Thyroid gland (tissue), 4 donors: ENCODE data around the gene TTC34. TPM values are rescaled to one million over a fixed set of nuclear protein-coding genes. Genes with fewer than 3 reads are reported as not detected.

ENCODE experiments used
- DNase-seq, 2 donors: peaks; one replicate each; pipeline ENCODE4 v3.0.0-alpha.2; 2019
- H3K27ac ChIP-seq, 3 donors: fragments of 200-600 bp; sonication (generic); 1 replicate in 2 of 3; 2 replicates in 1 of 3; pipeline ENCODE4 v1.5.1; 2016 to 2019; ENCODE audit warnings: mild to moderate bottlenecking in 1 of 3, moderate library complexity in 1 of 3
- H3K27me3 ChIP-seq: fragments of 200-600 bp; sonication (generic); one replicate; pipeline ENCODE4 v1.5.1; 2019
- H3K36me3 ChIP-seq, 2 donors: fragments of 200-600 bp; sonication (generic); one replicate each; pipeline ENCODE4 v1.5.1; 2016 to 2019
- H3K4me1 ChIP-seq, 2 donors: fragments of 200-600 bp; sonication (generic); one replicate each; pipeline ENCODE4 v1.5.1; 2017 to 2019
- H3K4me3 ChIP-seq, 3 donors: fragments of 200-600 bp; sonication (generic); replicated peaks in 1 of 3; 1 replicate in 2 of 3; 2 replicates in 1 of 3; pipeline ENCODE4 v1.5.1; 2016; ENCODE audit warnings: mild to moderate bottlenecking in 1 of 3
- H3K9me3 ChIP-seq: fragments of 200-600 bp; sonication (generic); one replicate; pipeline ENCODE4 v1.5.1; 2017
- CTCF ChIP-seq, 6 experiments: fragments of 200-600 bp in 3 of 6; fragments of 450-650 bp in 3 of 6; sonication (generic) in 3 of 6; IDR thresholded peaks; one replicate each; pipeline ENCODE4 v1.5.1; 2016 to 2019; ENCODE audit warnings: antibody characterized with exemption in 6 of 6, mild to moderate bottlenecking in 2 of 6, inconsistent platforms in 1 of 6, moderate library complexity in 1 of 6
- POLR2A ChIP-seq, 2 donors: fragments of 450-650 bp; IDR thresholded peaks; one replicate each; pipeline ENCODE4 v1.6.1; 2017; ENCODE audit warnings: antibody characterized with exemption in 2 of 2, mild to moderate bottlenecking in 2 of 2, moderate library complexity in 1 of 2
- WGBS, 2 donors: methylation state at CpG; one replicate each; pipeline ENCODE4 v1.1.5; 2017; 5-methylcytosine and 5-hydroxymethylcytosine counted together
- intact Hi-C: fragments of 100-400 bp; cut with DNase I; formaldehyde crosslinking; loops from one replicate; pipeline ENCODE4 v1.15.1; 2023
- total RNA-seq, 4 donors: library from RNA; depleted of rRNA; stranded (reverse); fragments of >200 nt; gene quantifications; one replicate each; pipeline ENCODE4 v1.2.3, GENCODE V29; 2016

Gene TTC34
- total RNA-seq, 4 donors from 2014 or later, result 0.81 to 2.2 (median 1.9) TPM

- Histone ChIP-seq H3K27me3 (no peaks in the 10 kb centered on the region), H3K4me1 (no peaks in the 10 kb centered on the region), H3K36me3 (no peaks in the 10 kb centered on the region), H3K9me3 (no peaks in the 10 kb centered on the region), H3K27ac (no peak overlapping the region), H3K4me3 (no peak overlapping the region)
- intact Hi-C loops, result loop anchor here (10.0 kb wide), 1 partner anchor 596 kb away; no protein-coding TSS in a partner anchor
- DNase-seq, result no peak
- WGBS, 2 donors, result 68 to 91% methylated on average over 10 to 17 of the region's 18 CpGs
- no peak for TF ChIP-seq CTCF (IDR thresholded peaks at IDR 0.05)
- TF ChIP-seq POLR2A (IDR thresholded peaks at IDR 0.05), result no peak
These were observed 27.2 kb upstream of the TTC34 start for GRCh38 chr1:2828586-2829250.

GRCh38 chr1:2826736-2827292, 25.3 kb upstream of the TTC34 start:
- Histone ChIP-seq H3K9me3 (no peaks in the 10 kb centered on the region), H3K27me3 (no peaks in the 10 kb centered on the region), H3K4me1 (no peaks in the 10 kb centered on the region), H3K27ac (no peak overlapping the region), H3K36me3 (no peaks in the 10 kb centered on the region), H3K4me3 (no peak overlapping the region)
- TF ChIP-seq CTCF (IDR thresholded peaks at IDR 0.05), result no peak
- no peak for TF ChIP-seq POLR2A (IDR thresholded peaks at IDR 0.05)
- intact Hi-C loops, result loop anchor here (10.0 kb wide), 1 partner anchor 598 kb away; no protein-coding TSS in a partner anchor
- DNase-seq, result no peak
- WGBS, 2 donors, result 80 to 93% methylated on average over 8 to 9 of the region's 14 CpGs

DNA sequence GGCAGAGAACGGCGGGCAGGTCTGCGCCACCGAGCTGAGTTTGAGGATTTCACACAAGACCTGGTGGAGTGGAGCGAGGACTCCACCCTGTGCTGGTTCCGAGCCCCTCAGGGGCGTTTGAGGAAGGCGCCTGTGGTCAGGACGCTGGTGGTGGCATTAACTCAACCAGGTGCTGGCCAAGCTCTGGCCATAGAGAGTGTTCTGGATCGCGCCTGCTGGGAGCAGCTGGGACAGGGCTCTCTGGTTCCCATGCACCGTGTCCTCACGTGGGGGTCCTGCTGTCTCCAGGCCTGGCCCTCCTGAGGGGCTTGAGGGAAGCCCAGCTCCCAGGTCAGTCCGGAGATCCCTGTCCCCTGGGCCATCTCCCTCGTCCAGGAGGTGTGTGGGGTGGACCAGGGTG, 24.8 kb upstream of the TTC34 start:
- TF ChIP-seq CTCF (IDR thresholded peaks at IDR 0.05), result no peak
- TF ChIP-seq POLR2A (IDR thresholded peaks at IDR 0.05), result no peak
- WGBS, 2 donors, result 87 to 95% methylated on average over 9 to 11 of the region's 15 CpGs
- Histone ChIP-seq H3K27ac (no peak overlapping the region), H3K27me3 (no peaks in the 10 kb centered on the region), H3K9me3 (no peaks in the 10 kb centered on the region), H3K4me1 (no peaks in the 10 kb centered on the region), H3K36me3 (no peaks in the 10 kb centered on the region), H3K4me3 (no peak overlapping the region)
- intact Hi-C loops, result loop anchor here (10.0 kb wide), 1 partner anchor 598 kb away; no protein-coding TSS in a partner anchor
- no peak for DNase-seq

DNA sequence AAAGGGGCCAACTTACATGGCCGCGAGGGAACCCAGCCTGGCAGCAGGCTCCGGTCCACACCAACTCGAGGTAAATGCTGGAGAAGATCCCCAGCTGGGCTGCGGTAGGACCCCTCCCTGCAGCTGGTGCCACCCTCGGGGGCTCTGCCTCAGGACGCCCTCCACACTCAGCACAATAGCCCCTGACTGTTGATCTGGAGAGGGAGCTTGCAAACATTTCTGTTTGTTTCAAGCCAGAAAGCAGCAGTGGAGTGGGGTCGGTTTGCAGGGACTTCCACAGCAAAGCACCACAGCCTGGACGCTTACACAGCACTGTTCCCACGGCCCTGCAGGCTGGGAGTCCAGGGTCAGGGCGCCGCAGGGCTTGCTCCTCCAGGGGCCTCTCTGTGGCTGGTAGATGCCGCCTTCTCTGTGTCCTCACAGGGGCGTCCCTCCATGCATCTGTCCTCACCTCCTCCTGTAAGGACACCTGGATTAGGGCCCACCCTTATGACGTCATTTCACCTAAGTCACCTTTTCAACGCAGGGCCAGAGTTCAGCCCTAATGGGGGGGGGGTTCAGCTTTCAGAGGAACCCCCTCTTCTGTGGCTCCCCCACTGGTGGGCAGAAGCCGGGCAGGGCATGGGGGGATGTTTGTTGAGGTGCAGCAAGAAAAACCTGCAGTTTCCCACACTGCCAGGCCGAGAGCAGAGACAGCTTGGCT, 24.1 kb upstream of the TTC34 start:
- no peaks in the 10 kb centered on the region for H3K27me3 ChIP-seq

More for the DNA sequence above, 24.1 kb upstream of the TTC34 start:
- Histone ChIP-seq H3K4me1 (no peaks in the 10 kb centered on the region), H3K4me3 (no peak overlapping the region), H3K27ac (no peak overlapping the region), H3K36me3 (no peaks in the 10 kb centered on the region), H3K9me3 (no peaks in the 10 kb centered on the region)
- intact Hi-C loops, result loop anchor here (10.0 kb wide), 1 partner anchor 599 kb away; no protein-coding TSS in a partner anchor
- no peak for DNase-seq
- TF ChIP-seq CTCF (IDR thresholded peaks at IDR 0.05) (no peak), POLR2A (IDR thresholded peaks at IDR 0.05) (no peak)
- 84 to 85% methylated on average over 16 to 18 of the region's 18 CpGs for WGBS, 2 donors
